Testis (tissue), 2 donors: Measurements from ENCODE around the gene ITGB2.

Experiments used
- CTCF ChIP-seq, 3 experiments: fragments of 450-650 bp in 2 of 3; fragments of 200-600 bp in 1 of 3; sonication (generic) in 1 of 3; IDR thresholded peaks; one replicate each; pipeline ENCODE4 v1.5.1; 2016 to 2019; ENCODE audit warnings: antibody characterized with exemption in 3 of 3, mild to moderate bottlenecking in 2 of 3, moderate library complexity in 1 of 3
- POLR2A ChIP-seq: fragments of 450-650 bp; IDR thresholded peaks from one replicate; pipeline ENCODE4 v1.6.1; 2017; ENCODE audit warnings: antibody characterized with exemption, mild to moderate bottlenecking, moderate library complexity

DNA sequence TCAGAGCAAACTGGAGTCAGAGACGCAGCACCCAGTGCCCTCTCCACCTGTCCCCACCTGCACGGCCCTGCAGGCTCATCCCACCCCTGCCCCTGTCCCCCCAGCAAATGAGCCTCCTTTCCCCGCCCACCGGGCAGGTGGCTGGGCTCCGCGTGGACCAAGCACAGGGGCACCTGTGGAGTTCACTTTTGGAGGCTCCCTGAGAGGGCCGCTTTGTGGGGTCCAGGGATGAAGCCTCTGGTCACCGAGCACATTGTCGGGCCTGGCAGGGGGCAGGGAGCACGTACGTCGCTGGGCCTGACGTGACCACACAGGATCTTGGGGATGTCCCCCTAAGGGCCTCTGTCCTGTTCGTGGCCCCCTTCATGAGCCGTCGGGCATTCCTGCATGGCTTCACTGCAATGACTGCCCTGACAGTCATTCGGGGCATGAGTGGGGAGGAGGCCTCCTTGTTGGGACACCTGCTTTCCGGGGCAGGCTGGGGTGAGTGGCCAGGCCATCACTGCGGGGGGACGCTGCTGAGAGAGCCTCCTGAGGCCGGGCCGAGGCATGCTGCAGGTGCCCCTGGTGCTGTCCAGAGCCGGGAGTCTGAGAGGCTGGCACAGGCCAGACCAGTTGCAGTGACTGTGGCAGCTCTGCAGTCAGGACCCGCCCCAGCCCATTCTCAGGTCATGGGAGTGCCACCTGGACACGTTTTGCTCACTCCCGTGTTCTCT lies 38.8 kb upstream of the ITGB2 start:
- TF ChIP-seq CTCF (IDR thresholded peaks at IDR 0.05) (no peak), POLR2A (no peak)
